Activated naive CD4-positive, alpha-beta T cell treated with anti-CD3 and anti-CD28 coated beads, Interleukin-2, amount 10 ng/mL, durations not matched to agents 7 days and 5 days (primary cell): ENCODE measurements around the gene SLC38A8.

ENCODE experiments used
- CTCF ChIA-PET: fragments of 350-600 bp; sonication (Branson Sonifier 250); formaldehyde crosslinking; loops from one replicate; lab custom pipeline; 2021; ENCODE audit warnings: antibody characterized with exemption; lab: Charles Lee
- DNase-seq: peaks from one replicate; pipeline ENCODE4 v3.0.0-alpha.2; 2020
- H3K27ac Mint-ChIP-seq: one replicate; pipeline ENCODE4 v1.8.0; 2021; ENCODE audit warnings: mild to moderate bottlenecking, moderate library complexity, mixed read lengths
- H3K27me3 Mint-ChIP-seq: one replicate; pipeline ENCODE4 v1.8.0; 2021; ENCODE audit warnings: mild to moderate bottlenecking, mixed read lengths
- H3K36me3 Mint-ChIP-seq: one replicate; pipeline ENCODE4 v1.8.0; 2021; ENCODE audit warnings: mixed read lengths
- H3K4me1 Mint-ChIP-seq: one replicate; pipeline ENCODE4 v1.8.0; 2021; ENCODE audit warnings: mixed read lengths
- H3K4me3 Mint-ChIP-seq: one replicate; pipeline ENCODE4 v1.8.0; 2021; ENCODE audit warnings: mild to moderate bottlenecking, moderate library complexity, mixed read lengths
- H3K9me3 Mint-ChIP-seq: one replicate; pipeline ENCODE4 v1.8.0; 2021; ENCODE audit warnings: mixed read lengths

Gene SLC38A8

GRCh38 chr16:84003038-84003437 lies 39.6 kb downstream of the SLC38A8 start:
- H3K9me3 Mint-ChIP-seq, result no peaks in the 10 kb centered on the region

GRCh38 chr16:84001726-84002125 lies 40.9 kb downstream of the SLC38A8 start:
- Mint-ChIP-seq H3K36me3 (no peaks in the 10 kb centered on the region), H3K4me1 (no peaks in the 10 kb centered on the region), H3K9me3 (no peaks in the 10 kb centered on the region), H3K27me3 (peaks cover 27% of the 10 kb centered on the region), H3K4me3 (no peak overlapping the region), H3K27ac (no peak overlapping the region)
- DNase-seq, result no peak
- CTCF ChIA-PET, result no interaction called here

More at GRCh38 chr16:84003038-84003437, 39.6 kb downstream of the SLC38A8 start:
- no peak overlapping the region for H3K27ac Mint-ChIP-seq
- peaks cover 20% of the 10 kb centered on the region for H3K27me3 Mint-ChIP-seq
- no peaks in the 10 kb centered on the region for H3K36me3 Mint-ChIP-seq
- H3K4me3 Mint-ChIP-seq, result no peak overlapping the region
- H3K4me1 Mint-ChIP-seq, result no peaks in the 10 kb centered on the region
- DNase-seq, result no peak
- CTCF ChIA-PET, result interaction anchor here (1.3 kb wide), 1 partner anchor 11 kb away, joined by 3 read pairs; no protein-coding TSS in a partner anchor

DNA sequence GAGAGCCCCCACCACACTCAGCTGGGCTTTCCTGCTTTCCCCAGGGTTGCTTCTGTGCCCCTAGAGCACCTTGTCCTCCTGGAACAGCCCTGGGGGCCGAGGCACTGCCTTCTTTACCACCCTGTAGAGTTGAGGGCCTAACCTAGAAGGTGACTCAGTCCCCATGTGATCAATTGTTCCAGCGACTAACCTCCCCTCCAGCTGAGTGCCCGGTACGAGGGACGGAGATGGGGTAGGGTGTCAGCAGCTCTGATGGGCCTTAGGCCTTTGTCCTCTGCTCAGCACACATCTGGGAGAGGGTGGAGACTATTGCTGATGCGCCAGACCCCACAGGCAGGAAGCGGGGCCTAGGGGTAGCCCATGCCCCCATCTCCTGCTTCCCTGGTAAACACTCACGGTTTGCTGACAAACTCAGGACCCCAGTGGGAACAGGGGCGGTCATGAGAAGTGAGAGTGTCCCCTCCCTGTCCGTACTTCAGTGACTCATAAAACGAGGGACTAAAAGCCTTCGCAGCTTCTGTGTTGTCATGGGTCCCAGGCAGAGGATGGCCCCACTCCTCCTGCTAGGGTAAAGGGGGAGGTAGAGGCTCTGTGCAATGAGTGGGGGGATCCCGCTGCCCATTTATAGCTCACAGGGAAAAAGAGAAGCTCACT lies 41.5 kb downstream of the SLC38A8 start:
- Mint-ChIP-seq H3K36me3 (no peaks in the 10 kb centered on the region), H3K4me1 (no peaks in the 10 kb centered on the region), H3K27me3 (peaks cover 30% of the 10 kb centered on the region), H3K4me3 (no peak overlapping the region), H3K27ac (no peak overlapping the region), H3K9me3 (no peaks in the 10 kb centered on the region)
- CTCF ChIA-PET, result no interaction called here
- DNase-seq, result no peak

DNA sequence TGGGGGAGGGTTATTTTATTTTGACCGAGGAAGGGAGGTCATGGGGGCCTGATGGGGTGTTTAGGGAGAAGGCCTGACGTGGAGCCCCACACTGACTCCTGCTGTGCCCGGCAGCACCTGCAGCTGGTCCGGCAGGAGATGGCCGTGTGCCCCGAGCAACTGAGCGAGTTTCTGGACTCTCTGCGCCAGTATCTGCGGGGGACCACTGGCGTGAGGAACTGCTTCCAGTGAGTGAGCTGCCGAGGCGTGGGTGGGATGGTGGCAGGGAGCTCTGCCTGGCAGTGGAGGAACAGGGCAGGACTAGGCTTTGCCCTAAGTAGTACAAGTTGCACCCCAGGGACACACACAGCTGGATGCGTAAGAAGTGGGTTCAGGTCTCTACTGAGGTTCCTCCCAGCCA lies 44.5 kb downstream of the SLC38A8 start:
- Mint-ChIP-seq H3K4me1 (no peaks in the 10 kb centered on the region), H3K27me3 (peaks cover 44% of the 10 kb centered on the region), H3K4me3 (no peak overlapping the region), H3K9me3 (no peaks in the 10 kb centered on the region), H3K36me3 (no peaks in the 10 kb centered on the region), H3K27ac (no peak overlapping the region)
- no peak for DNase-seq
- CTCF ChIA-PET, result no interaction called here

- H3K4me1 Mint-ChIP-seq, result no peaks in the 10 kb centered on the region
- H3K27me3 Mint-ChIP-seq, result peaks cover 43% of the 10 kb centered on the region
- no peaks in the 10 kb centered on the region for H3K36me3 Mint-ChIP-seq
- H3K9me3 Mint-ChIP-seq, result no peaks in the 10 kb centered on the region
- no peak overlapping the region for H3K27ac Mint-ChIP-seq
- no peak for DNase-seq
- H3K4me3 Mint-ChIP-seq, result no peak overlapping the region
- CTCF ChIA-PET, result no interaction called here
These were observed 45.9 kb downstream of the SLC38A8 start for GRCh38 chr16:83996481-83997252.

- no peak for DNase-seq
- Mint-ChIP-seq H3K27me3 (peaks cover 43% of the 10 kb centered on the region), H3K27ac (no peak overlapping the region), H3K9me3 (no peaks in the 10 kb centered on the region), H3K36me3 (no peaks in the 10 kb centered on the region), H3K4me3 (no peak overlapping the region), H3K4me1 (no peaks in the 10 kb centered on the region)
- CTCF ChIA-PET, result interaction anchor here (1.2 kb wide), 1 partner anchor 39 kb away, joined by 4 read pairs; no protein-coding TSS in a partner anchor
These were observed 46.8 kb downstream of the SLC38A8 start for GRCh38 chr16:83995754-83996153.

DNA sequence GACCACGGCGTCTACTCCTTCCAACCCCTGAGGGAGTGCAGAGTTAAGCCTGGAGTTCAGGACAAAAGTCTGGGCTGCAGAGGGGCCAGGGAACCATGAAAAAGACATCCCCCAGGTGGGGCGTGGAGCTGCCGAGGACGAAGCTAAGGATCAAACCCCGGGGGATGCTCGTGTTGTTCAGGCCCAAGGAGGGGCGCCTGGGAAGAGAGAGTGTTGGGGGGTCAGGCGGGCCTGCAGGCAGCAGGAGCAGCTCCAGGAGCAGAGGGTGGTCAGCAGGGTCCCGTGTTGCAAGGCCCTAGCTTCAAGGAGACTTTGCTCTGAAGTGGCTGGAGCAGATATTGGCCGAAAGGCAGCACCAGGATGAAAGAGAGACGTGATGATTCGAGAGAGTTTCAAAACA lies 47.9 kb downstream of the SLC38A8 start:
- H3K27me3 Mint-ChIP-seq, result peaks cover 51% of the 10 kb centered on the region
- CTCF ChIA-PET, result interaction anchor here (1.2 to 1.5 kb wide), 2 partner anchors 38 to 68 kb away, joined by 3 to 4 read pairs; no protein-coding TSS in a partner anchor

GRCh38 chr16:83994087-83994486 lies 48.5 kb downstream of the SLC38A8 start:
- H3K4me1 Mint-ChIP-seq, result no peaks in the 10 kb centered on the region
- no peak overlapping the region for H3K4me3 Mint-ChIP-seq
- no peak overlapping the region for H3K27ac Mint-ChIP-seq
- no peak for DNase-seq
- H3K9me3 Mint-ChIP-seq, result no peaks in the 10 kb centered on the region
- peaks cover 57% of the 10 kb centered on the region for H3K27me3 Mint-ChIP-seq
- no peaks in the 10 kb centered on the region for H3K36me3 Mint-ChIP-seq
- CTCF ChIA-PET, result interaction anchor here (1.5 kb wide), 1 partner anchor 69 kb away, joined by 3 read pairs; no protein-coding TSS in a partner anchor

More for the DNA sequence above, 47.9 kb downstream of the SLC38A8 start:
- Mint-ChIP-seq H3K36me3 (no peaks in the 10 kb centered on the region), H3K4me1 (no peaks in the 10 kb centered on the region), H3K9me3 (no peaks in the 10 kb centered on the region), H3K27ac (no peak overlapping the region), H3K4me3 (no peak overlapping the region)
- no peak for DNase-seq

DNA sequence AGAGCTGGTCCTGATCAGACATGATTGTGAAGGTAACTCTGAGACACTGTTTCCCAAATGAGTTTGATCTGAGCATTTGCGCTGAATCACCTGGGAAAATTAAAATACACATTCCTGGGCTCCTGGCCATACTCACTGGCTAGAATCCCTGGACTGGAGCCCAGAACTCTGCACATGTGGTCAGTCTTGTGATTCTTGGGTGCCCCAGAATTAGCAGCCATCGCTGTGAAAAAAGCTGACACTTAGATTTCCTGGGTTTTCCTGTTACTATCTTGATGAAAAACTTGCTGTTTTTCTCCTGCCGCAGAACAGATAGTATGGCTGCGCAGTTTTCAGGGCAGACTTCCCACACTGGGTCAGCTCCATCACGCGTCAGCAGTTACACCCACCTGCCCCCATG lies 50.0 kb downstream of the SLC38A8 start:
- no peaks in the 10 kb centered on the region for H3K36me3 Mint-ChIP-seq
- no peak overlapping the region for H3K27ac Mint-ChIP-seq
- CTCF ChIA-PET, result no interaction called here
- no peak for DNase-seq
- H3K4me3 Mint-ChIP-seq, result no peak overlapping the region
- no peaks in the 10 kb centered on the region for H3K4me1 Mint-ChIP-seq
- no peaks in the 10 kb centered on the region for H3K9me3 Mint-ChIP-seq
- peaks cover 58% of the 10 kb centered on the region for H3K27me3 Mint-ChIP-seq

DNA sequence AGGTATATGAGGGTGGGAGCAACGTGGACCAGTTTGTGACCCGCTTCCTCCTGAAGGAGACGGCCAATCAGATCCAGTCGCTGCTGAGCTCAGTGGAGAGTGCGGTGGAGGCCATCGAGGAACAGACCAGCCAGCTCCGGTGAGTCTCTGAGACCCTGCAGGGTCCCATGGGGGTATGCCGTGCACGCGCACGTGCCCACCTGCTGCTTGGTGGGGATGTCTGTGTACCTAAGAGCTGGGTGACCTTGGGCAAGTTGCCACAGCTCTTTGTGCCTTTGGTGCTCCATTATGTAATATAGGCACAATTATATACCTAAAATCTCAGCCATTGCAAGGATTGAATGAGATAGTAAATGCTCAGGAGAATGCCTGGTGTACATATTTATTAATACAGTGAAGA lies 52.1 kb downstream of the SLC38A8 start:
- H3K4me1 Mint-ChIP-seq, result no peaks in the 10 kb centered on the region
- CTCF ChIA-PET, result no interaction called here
- no peaks in the 10 kb centered on the region for H3K9me3 Mint-ChIP-seq
- DNase-seq, result no peak
- no peak overlapping the region for H3K27ac Mint-ChIP-seq
- H3K36me3 Mint-ChIP-seq, result no peaks in the 10 kb centered on the region
- H3K27me3 Mint-ChIP-seq, result peaks cover 40% of the 10 kb centered on the region
- H3K4me3 Mint-ChIP-seq, result no peak overlapping the region

- CTCF ChIA-PET, result no interaction called here
- Mint-ChIP-seq H3K4me3 (no peak overlapping the region), H3K27me3 (peaks cover 32% of the 10 kb centered on the region), H3K9me3 (no peaks in the 10 kb centered on the region), H3K27ac (no peak overlapping the region), H3K4me1 (no peaks in the 10 kb centered on the region), H3K36me3 (no peaks in the 10 kb centered on the region)
- DNase-seq, result no peak
These were observed 53.3 kb downstream of the SLC38A8 start for GRCh38 chr16:83989300-83989699.

DNA sequence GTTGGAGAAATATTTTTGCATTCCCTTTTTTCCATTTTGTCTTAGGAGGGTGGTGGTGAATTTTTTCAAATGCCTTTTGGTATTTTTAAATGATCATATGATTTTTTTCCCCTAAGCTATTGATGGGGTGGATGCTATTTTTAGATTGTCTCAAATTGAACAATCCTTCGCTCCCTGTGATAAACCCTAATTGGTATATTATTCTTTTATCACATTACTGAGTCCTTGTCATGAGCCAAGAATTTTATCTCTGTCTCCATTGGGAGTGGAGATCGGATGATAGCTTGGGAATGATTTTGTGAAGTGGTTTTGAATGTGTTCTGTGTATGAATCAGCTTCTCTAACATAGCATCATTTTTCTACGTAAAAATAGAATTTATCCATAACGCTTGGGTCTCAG lies 59.1 kb downstream of the SLC38A8 start:
- Mint-ChIP-seq H3K36me3 (no peaks in the 10 kb centered on the region), H3K27me3 (peaks cover 4% of the 10 kb centered on the region), H3K4me1 (no peaks in the 10 kb centered on the region), H3K27ac (no peak overlapping the region), H3K4me3 (no peak overlapping the region), H3K9me3 (peaks cover 8% of the 10 kb centered on the region)
- no peak for DNase-seq
- CTCF ChIA-PET, result interaction anchor here (1.2 kb wide), 1 partner anchor 82 kb away, joined by 5 read pairs; no protein-coding TSS in a partner anchor

DNA sequence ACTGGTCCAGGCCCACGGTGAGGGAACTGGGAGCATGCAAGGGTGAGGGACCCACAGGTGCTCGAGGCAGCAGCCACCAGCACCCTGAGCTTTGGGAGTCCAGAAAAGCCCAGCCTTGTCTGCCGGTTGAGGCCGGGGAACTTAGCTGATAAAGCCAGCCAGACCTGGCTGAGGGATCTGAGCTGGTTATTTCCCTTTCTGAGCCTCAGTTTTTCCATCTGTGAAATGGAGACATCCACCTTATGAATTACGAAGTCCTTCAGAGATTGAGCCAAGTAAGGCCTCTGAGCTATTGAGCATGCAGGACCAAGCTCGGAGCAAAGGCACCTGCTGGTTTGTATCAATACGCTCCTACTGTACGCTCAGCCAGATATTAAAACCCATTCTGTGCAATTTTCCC lies 60.8 kb downstream of the SLC38A8 start:
- CTCF ChIA-PET, result no interaction called here
- no peaks in the 10 kb centered on the region for H3K4me1 Mint-ChIP-seq
- no peak for DNase-seq
- H3K27me3 Mint-ChIP-seq, result peaks cover 4% of the 10 kb centered on the region
- H3K9me3 Mint-ChIP-seq, result peaks cover 13% of the 10 kb centered on the region
- no peaks in the 10 kb centered on the region for H3K36me3 Mint-ChIP-seq
- no peak overlapping the region for H3K4me3 Mint-ChIP-seq
- no peak overlapping the region for H3K27ac Mint-ChIP-seq

GRCh38 chr16:83980794-83981193 lies 61.8 kb downstream of the SLC38A8 start:
- peaks cover 13% of the 10 kb centered on the region for H3K9me3 Mint-ChIP-seq
- CTCF ChIA-PET, result no interaction called here
- no peak overlapping the region for H3K27ac Mint-ChIP-seq
- no peak overlapping the region for H3K4me3 Mint-ChIP-seq
- H3K27me3 Mint-ChIP-seq, result peaks cover 10% of the 10 kb centered on the region
- no peak for DNase-seq
- no peaks in the 10 kb centered on the region for H3K36me3 Mint-ChIP-seq
- no peaks in the 10 kb centered on the region for H3K4me1 Mint-ChIP-seq

DNA sequence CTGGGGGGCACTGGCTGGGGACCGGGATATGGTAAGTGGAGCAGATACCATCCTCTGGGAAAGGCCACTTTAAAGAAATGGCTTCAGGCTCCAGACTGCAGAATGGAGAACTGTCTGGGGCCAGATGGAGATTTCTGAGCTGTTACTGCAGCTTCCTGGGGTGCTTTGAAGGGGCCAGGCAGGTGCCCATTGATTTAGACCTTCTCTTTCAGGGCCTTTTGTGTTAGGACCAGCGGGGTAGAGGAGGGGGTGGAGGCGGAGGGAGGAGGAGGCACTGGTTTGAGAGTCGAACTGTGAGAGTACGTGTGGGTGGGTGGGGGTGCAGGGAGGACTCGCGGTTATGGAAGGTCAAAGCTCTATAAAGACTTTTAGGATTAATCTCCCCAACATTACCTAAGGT lies 63.2 kb downstream of the SLC38A8 start:
- DNase-seq, result no peak
- CTCF ChIA-PET, result no interaction called here
- Mint-ChIP-seq H3K27me3 (peaks cover 10% of the 10 kb centered on the region), H3K27ac (no peak overlapping the region), H3K36me3 (no peaks in the 10 kb centered on the region), H3K9me3 (peaks cover 13% of the 10 kb centered on the region), H3K4me3 (no peak overlapping the region), H3K4me1 (no peaks in the 10 kb centered on the region)
